ENCODE measurements around the gene KLHL5.
"Not testable (repeated sequence)": the region's sequence is repeated elsewhere in the genome, so short reads cannot be mapped to it uniquely, and the experiment has no call there.

The KLHL5 gene

DNA sequence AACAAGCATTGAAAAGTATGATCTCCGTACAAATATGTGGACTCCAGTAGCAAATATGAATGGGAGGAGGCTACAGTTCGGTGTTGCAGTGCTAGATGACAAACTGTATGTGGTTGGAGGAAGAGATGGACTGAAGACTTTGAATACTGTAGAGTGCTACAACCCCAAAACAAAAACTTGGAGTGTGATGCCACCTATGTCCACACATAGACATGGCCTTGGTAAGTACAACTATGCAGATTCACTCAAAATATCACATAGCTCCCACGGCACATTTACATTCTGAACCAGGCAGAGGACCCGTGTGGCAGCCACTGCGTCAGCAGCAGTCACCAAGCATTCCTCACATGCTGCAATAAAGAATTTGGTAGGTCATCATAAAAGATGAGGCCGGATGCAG is 41.3 kb downstream of the KLHL5 start:
- no peak for DNase-seq (ENCODE audit: low read depth in 2 of 2)

DNA sequence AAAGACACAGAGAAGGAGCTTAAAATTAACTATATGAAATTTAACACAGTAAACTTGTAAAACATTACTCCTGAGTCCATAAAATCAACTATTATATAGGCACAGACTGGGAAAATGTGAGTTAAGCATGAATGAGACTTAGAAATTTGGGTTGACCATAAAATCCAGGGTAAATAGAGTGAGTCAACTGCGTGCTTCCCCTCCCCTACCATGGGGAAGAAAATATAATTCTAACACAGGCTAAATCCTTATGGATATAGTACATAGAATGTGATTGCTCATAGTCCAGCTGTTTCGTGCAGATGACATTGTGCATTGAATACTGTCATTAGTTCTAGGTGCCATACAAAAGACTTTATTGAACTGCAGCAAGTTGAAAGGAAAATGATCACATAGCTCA is 42.2 kb downstream of the KLHL5 start:
- no peak for DNase-seq (ENCODE audit: low read depth in 2 of 2)

- DNase-seq (ENCODE audit: low read depth in 2 of 2) = no peak
Observed at GRCh38 chr4:39106011-39106410, 44.0 kb downstream of the KLHL5 start.

DNA sequence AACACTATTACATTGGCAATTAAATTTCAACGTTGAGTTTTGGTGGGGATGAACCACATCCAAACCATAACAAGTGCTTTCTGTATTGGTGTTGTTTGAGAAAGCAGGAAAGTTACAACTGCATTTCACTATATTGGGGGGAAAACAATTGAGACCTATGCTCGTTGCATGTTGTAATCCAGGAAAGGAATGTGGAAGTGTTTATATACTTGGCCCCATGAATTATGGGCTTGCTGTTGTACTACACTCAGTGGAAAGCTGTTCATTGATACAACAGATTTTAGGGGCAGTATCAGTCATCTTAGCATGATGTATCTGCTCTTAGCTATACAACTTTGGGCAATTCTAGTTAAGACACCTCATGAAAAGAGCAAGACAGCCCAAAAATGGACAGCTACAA is 52.4 kb downstream of the KLHL5 start:
- DNase-seq (ENCODE audit: low read depth in 2 of 2) = no peak

DNA sequence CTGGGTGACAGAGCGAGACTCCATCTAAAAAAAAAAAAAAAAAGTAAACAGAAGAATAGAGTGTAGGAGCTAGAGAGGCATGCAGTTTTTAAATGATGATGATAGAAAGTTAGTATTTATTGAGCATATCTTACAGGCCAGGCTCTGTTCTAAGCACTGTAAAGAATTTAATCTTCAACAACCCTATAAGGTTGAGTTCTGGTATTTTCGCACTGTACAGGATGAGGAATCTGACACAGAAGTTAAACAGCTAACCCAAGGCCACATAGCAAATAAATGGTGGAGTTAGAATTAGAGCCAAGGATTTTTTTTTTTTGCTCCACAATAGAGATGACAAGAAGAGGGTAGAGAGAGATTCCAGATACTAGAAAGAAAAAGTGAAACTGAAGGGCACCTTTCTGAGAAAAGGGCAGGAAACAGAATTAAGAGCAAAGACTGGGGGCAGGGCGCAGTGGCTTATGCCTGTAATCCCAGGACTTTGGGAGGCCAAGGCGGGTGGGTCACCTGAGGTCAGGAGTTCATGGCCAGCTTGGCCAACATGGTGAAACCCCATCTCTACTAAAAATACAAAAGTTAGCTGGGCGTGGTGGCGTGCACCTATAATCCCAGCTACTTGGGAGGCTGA is 56.1 kb downstream of the KLHL5 start:
- no peak for DNase-seq (ENCODE audit: low read depth in 2 of 2)

DNA sequence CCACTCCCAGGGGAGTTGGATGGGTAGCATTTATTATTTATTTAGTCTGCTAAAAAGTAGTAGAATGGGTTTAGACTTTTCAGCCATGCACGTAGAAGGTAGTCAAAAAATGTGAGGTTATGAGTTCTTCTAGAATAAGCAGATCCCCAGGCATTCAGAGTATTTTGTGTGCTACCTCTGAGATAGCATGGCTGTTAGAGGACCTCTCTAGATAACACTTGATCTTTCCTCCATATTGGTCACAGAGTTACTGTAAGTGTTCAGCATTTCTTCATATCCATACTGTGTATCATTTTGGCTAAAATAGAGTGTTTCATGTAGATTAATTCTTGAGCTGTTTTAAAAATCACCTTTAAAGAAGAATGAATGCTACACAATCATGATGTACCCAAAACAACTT is 58.4 kb downstream of the KLHL5 start:
- DNase-seq (ENCODE audit: low read depth in 2 of 2) = no peak

DNA sequence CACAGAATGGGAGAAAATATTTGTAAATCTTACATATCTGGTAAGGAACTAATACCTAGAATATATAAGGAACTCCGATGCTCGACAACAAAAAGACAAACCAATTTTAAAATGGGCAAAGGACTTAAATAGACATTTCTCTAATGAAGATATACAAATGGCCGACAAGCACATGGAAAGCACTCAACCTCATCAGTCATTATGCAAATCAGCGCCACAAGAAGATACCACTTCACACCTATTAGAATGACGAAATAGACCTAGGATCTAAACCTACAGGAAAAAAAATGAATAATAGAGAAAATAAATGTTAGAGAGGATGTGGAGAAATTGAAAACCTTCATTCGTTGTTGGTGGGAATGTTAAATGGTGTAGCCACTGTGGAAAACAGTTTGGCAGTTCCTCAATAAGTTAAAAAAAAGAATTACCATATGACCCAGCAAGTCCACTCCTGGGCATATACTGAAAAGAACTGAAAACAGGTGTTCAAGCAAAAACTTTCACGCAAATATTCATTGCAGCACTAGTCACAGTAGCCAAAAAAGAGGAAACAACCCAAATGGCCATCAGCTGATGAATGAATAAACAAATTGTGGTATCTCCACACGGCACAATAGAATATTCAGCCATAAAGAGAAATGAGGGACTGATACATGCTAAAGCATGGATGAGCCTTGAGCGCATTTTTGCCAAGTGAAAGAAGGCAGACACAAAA is 63.0 kb downstream of the KLHL5 start:
- no peak for DNase-seq (ENCODE audit: low read depth in 2 of 2)

GRCh38 chr4:39125600-39125985 is 63.6 kb downstream of the KLHL5 start:
- no peak for DNase-seq (ENCODE audit: low read depth in 2 of 2)

DNA sequence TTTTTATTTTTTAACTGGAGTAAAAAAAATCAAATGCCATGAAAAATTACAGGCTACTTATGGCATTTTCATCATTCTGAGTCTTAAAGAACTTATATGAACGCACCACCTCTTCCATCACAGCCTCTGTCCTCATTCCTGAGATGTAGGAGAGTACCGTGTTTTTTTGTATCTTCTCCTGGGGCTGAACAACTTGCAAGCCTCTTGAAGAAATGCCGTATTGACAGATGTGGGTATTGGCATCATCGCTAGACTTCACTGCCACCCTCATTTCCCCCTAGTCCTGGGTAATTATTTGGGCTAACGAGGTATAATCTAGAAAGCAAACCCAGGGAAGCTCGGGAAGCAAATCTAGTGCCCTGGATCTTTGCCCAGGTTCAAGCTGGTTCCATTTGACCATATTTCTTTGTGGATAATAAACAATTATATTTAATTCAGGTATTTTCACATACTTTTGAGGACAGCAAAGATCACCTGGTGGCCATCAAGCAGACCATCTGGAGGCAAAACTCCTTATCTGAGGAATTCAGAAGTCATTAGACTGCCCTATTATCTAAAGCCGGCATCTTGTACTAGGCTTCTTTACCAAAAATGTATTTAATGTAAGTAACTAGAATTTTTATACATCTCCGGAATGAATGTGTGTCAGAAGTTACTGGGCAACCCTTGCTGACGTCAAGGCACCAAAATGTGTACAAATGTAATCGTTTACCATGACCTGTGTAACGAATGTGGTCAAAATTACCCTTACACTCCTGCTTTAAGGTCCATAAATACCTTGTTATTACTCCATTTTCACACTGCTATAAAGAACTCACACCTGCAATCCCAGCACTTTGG is 64.4 kb downstream of the KLHL5 start:
- no peak for DNase-seq (ENCODE audit: low read depth in 2 of 2)

DNA sequence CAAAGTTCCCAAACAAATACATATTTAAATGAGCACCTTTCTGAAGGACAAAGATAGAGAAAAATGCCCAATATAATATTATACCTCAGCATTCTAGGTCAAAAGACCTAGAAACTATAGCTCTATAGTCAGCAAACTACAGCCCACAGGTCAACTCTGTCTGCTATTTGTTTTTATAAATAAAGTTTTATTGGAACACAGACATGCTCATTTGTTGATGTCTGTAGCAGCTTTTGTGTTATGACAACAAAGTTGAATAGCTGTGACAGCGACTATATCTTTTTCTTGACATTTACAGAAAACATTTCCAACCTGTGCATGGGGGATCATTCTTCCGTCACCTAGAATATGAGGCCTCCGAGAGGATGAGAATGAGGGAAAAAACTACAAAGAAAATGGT is 71.6 kb downstream of the KLHL5 start:
- no peak for DNase-seq (ENCODE audit: low read depth in 2 of 2)

GRCh38 chr4:39134683-39135306 is 72.8 kb downstream of the KLHL5 start:
- no peak for DNase-seq (ENCODE audit: low read depth in 2 of 2)

DNA sequence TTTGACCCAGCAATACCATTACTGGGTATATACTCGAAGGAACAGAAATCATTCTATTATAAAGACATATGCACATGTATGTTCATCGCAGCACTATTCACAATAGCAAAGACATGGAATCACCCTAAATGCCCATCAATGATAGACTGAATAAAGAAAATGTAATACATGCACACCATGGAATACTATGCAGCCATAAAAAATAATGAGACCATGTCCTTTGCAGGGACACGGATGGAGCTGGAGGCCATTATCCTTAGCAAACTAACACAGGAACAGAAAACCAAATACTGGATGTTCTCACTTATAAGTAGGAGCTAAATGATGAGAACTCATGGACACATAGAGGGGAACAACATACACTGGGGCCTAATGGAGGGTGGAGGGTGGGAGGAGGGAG is 76.2 kb downstream of the KLHL5 start:
- not testable (repeated sequence) for DNase-seq (ENCODE audit: low read depth in 2 of 2)

- DNase-seq (ENCODE audit: low read depth in 2 of 2) = no peak
Observed at GRCh38 chr4:39146211-39146610, 84.2 kb downstream of the KLHL5 start.

DNA sequence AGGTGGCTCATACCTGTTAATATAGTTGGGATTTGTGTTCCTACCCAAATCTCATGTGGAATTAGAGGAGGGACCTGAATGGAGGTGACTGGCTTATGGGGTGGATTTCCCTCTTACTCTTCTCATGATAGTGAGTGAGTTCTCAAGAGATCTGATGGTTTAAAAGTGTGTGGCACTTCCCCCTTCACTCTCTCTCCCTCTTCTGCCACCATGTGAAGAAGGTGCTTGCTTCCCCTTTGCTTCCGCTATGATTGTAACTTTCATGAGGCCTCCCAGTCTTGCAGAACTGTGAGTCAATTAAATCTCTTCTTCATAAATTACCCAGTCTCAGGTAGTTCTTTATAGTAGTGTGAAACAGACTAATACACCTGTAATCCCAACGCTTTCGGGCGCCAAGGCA is 92.0 kb downstream of the KLHL5 start:
- no peak for DNase-seq (ENCODE audit: low read depth in 2 of 2)

- no peak for DNase-seq (ENCODE audit: low read depth in 2 of 2)
Observed at GRCh38 chr4:39157520-39157919, 95.5 kb downstream of the KLHL5 start.

GRCh38 chr4:39166177-39166576 is 104.1 kb downstream of the KLHL5 start:
- no peak for DNase-seq (ENCODE audit: low read depth in 2 of 2)

DNA sequence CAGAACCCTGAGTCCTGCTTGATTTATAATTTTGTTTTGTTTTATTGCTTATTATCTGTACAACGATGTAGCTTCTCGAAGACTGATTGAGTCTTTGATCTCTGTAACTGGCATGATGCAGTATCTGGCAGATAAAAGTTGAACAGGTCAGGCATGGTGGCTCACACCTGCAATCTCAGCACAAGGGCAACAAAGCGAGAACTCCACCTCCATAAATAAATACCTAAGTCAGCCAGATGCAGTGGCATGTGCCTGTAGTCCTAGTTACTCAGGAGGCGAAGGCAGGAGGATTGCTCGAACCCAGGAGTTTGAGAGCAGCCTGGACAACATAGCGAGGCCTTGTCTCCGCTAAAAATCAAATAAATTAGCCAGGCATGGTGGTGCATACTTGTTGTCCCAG is 104.6 kb downstream of the KLHL5 start:
- no peak for DNase-seq (ENCODE audit: low read depth in 2 of 2)

DNA sequence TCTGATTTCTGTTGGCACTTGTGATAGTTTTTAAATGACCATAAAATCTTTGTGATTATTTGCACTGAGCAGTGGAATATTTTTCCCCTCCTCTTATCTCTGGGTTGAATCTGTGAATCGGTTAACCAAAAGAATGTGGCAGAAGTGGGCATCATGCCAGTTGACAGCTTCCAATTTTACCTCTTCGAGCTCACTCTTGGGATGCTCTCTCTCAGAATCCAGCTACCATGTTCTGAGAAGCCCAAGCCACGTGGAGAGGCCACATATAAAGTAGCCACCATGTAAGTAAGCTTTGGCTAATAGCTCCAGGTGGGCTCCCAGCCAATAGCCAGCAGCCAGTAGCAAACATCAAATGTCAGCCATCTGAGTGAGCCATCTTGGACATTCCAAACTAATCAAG is 107.4 kb downstream of the KLHL5 start:
- no peak for DNase-seq (ENCODE audit: low read depth in 2 of 2)

GRCh38 chr4:39170301-39170700 is 108.3 kb downstream of the KLHL5 start:
- no peak for DNase-seq (ENCODE audit: low read depth in 2 of 2)
